ENCODE data around the gene EVI2A.
"Not testable (repeated sequence)": the region's sequence is repeated elsewhere in the genome, so short reads cannot be mapped to it uniquely, and the experiment has no call there.

The EVI2A gene

GRCh38 chr17:31321966-31322365 is 544 bp upstream of the EVI2A start:
- Histone ChIP-seq H3K4me1 (ENCODE audit: insufficient read depth, low read length) (peaks cover 10% of the 10 kb centered on the region; the same call in 1 of the 2 replicates), H3K9me3 (ENCODE audit: control insufficient read depth, insufficient read depth, low read length) (no peaks in the 10 kb centered on the region), H3K9ac (ENCODE audit: low read depth, low read length) (no peak overlapping the region), H3K36me3 (ENCODE audit: insufficient read depth, low read length) (no peaks in the 10 kb centered on the region)

GRCh38 chr17:31320791-31321190 is 631 bp downstream of the EVI2A start:
- Histone ChIP-seq H3K4me1 (ENCODE audit: insufficient read depth, low read length) (peaks cover 10% of the 10 kb centered on the region; the same call in 1 of the 2 replicates), H3K9me3 (ENCODE audit: control insufficient read depth, insufficient read depth, low read length) (no peaks in the 10 kb centered on the region), H3K9ac (ENCODE audit: low read depth, low read length) (no peak overlapping the region), H3K36me3 (ENCODE audit: insufficient read depth, low read length) (no peaks in the 10 kb centered on the region)

- peaks cover 10% of the 10 kb centered on the region; the same call in 1 of the 2 replicates for H3K4me1 ChIP-seq (ENCODE audit: insufficient read depth, low read length)
- H3K9ac ChIP-seq (ENCODE audit: low read depth, low read length), result no peak overlapping the region
Observed at GRCh38 chr17:31320241-31320640, 1.2 kb downstream of the EVI2A start.

GRCh38 chr17:31318851-31319661 is 2.4 kb downstream of the EVI2A start:
- no peak overlapping the region for H3K9ac ChIP-seq (ENCODE audit: low read depth, low read length)
- H3K4me1 ChIP-seq (ENCODE audit: insufficient read depth, low read length), result peaks cover 10% of the 10 kb centered on the region; the same call in 1 of the 2 replicates
- H3K9me3 ChIP-seq (ENCODE audit: control insufficient read depth, insufficient read depth, low read length), result no peaks in the 10 kb centered on the region
- no peaks in the 10 kb centered on the region for H3K36me3 ChIP-seq (ENCODE audit: insufficient read depth, low read length)

More at GRCh38 chr17:31320241-31320640, 1.2 kb downstream of the EVI2A start:
- no peaks in the 10 kb centered on the region for H3K9me3 ChIP-seq (ENCODE audit: control insufficient read depth, insufficient read depth, low read length)
- H3K36me3 ChIP-seq (ENCODE audit: insufficient read depth, low read length), result no peaks in the 10 kb centered on the region

GRCh38 chr17:31318298-31318801 is 3.1 kb downstream of the EVI2A start:
- no peaks in the 10 kb centered on the region for H3K9me3 ChIP-seq (ENCODE audit: control insufficient read depth, insufficient read depth, low read length)
- peaks cover 10% of the 10 kb centered on the region; the same call in 1 of the 2 replicates for H3K4me1 ChIP-seq (ENCODE audit: insufficient read depth, low read length)
- no peaks in the 10 kb centered on the region for H3K36me3 ChIP-seq (ENCODE audit: insufficient read depth, low read length)
- no peak overlapping the region for H3K9ac ChIP-seq (ENCODE audit: low read depth, low read length)

- Histone ChIP-seq H3K4me1 (ENCODE audit: insufficient read depth, low read length) (peaks cover 10% of the 10 kb centered on the region; the same call in 1 of the 2 replicates), H3K9me3 (ENCODE audit: control insufficient read depth, insufficient read depth, low read length) (no peaks in the 10 kb centered on the region), H3K36me3 (ENCODE audit: insufficient read depth, low read length) (no peaks in the 10 kb centered on the region), H3K9ac (ENCODE audit: low read depth, low read length) (no peak overlapping the region)
Observed at GRCh38 chr17:31314782-31315100, 6.7 kb downstream of the EVI2A start.

GRCh38 chr17:31313982-31314781 is 7.2 kb downstream of the EVI2A start, which contains the start of gene EVI2B:
TSS of gene EVI2B (minus strand) at chr17:31314054. CDS start at chr17:31305609, 8,445 bp downstream.
- peaks cover 10% of the 10 kb centered on the region; the same call in 1 of the 2 replicates for H3K4me1 ChIP-seq (ENCODE audit: insufficient read depth, low read length)
- no peaks in the 10 kb centered on the region for H3K36me3 ChIP-seq (ENCODE audit: insufficient read depth, low read length)
- no peaks in the 10 kb centered on the region for H3K9me3 ChIP-seq (ENCODE audit: control insufficient read depth, insufficient read depth, low read length)
- no peak within 1 kb of the TSS for H3K9ac ChIP-seq (ENCODE audit: low read depth, low read length)

GRCh38 chr17:31312223-31312622 is 9.2 kb downstream of the EVI2A start:
- H3K4me1 ChIP-seq (ENCODE audit: insufficient read depth, low read length); H3K9ac ChIP-seq (ENCODE audit: low read depth, low read length); H3K9me3 ChIP-seq (ENCODE audit: control insufficient read depth, insufficient read depth, low read length); H3K36me3 ChIP-seq (ENCODE audit: insufficient read depth, low read length): not testable (repeated sequence)

- Histone ChIP-seq H3K36me3 (ENCODE audit: insufficient read depth, low read length) (no peaks in the 10 kb centered on the region), H3K9ac (ENCODE audit: low read depth, low read length) (no peak overlapping the region), H3K4me1 (ENCODE audit: insufficient read depth, low read length) (no peaks in the 10 kb centered on the region), H3K9me3 (ENCODE audit: control insufficient read depth, insufficient read depth, low read length) (no peaks in the 10 kb centered on the region)
Observed at GRCh38 chr17:31311526-31311925, 9.9 kb downstream of the EVI2A start.

GRCh38 chr17:31310886-31311285 is 10.5 kb downstream of the EVI2A start:
- Histone ChIP-seq H3K4me1 (ENCODE audit: insufficient read depth, low read length) (no peaks in the 10 kb centered on the region), H3K9ac (ENCODE audit: low read depth, low read length) (no peak overlapping the region), H3K36me3 (ENCODE audit: insufficient read depth, low read length) (no peaks in the 10 kb centered on the region), H3K9me3 (ENCODE audit: control insufficient read depth, insufficient read depth, low read length) (no peaks in the 10 kb centered on the region)

GRCh38 chr17:31310260-31310659 is 11.2 kb downstream of the EVI2A start:
- Histone ChIP-seq H3K9me3 (ENCODE audit: control insufficient read depth, insufficient read depth, low read length) (no peaks in the 10 kb centered on the region), H3K4me1 (ENCODE audit: insufficient read depth, low read length) (no peaks in the 10 kb centered on the region), H3K36me3 (ENCODE audit: insufficient read depth, low read length) (no peaks in the 10 kb centered on the region), H3K9ac (ENCODE audit: low read depth, low read length) (no peak overlapping the region)

- H3K9ac ChIP-seq (ENCODE audit: low read depth, low read length), result no peak overlapping the region
- no peaks in the 10 kb centered on the region for H3K9me3 ChIP-seq (ENCODE audit: control insufficient read depth, insufficient read depth, low read length)
- no peaks in the 10 kb centered on the region for H3K36me3 ChIP-seq (ENCODE audit: insufficient read depth, low read length)
- no peaks in the 10 kb centered on the region for H3K4me1 ChIP-seq (ENCODE audit: insufficient read depth, low read length)
Observed at GRCh38 chr17:31309556-31309955, 11.9 kb downstream of the EVI2A start.

GRCh38 chr17:31308372-31309334 is 12.8 kb downstream of the EVI2A start:
- H3K36me3 ChIP-seq (ENCODE audit: insufficient read depth, low read length), result no peaks in the 10 kb centered on the region
- H3K9ac ChIP-seq (ENCODE audit: low read depth, low read length), result no peak overlapping the region
- no peaks in the 10 kb centered on the region for H3K9me3 ChIP-seq (ENCODE audit: control insufficient read depth, insufficient read depth, low read length)
- H3K4me1 ChIP-seq (ENCODE audit: insufficient read depth, low read length), result no peaks in the 10 kb centered on the region

GRCh38 chr17:31307640-31308039 is 13.8 kb downstream of the EVI2A start:
- no peak overlapping the region for H3K9ac ChIP-seq (ENCODE audit: low read depth, low read length)
- H3K4me1 ChIP-seq (ENCODE audit: insufficient read depth, low read length), result no peaks in the 10 kb centered on the region
- H3K36me3 ChIP-seq (ENCODE audit: insufficient read depth, low read length), result no peaks in the 10 kb centered on the region
- 0 out of 2 replicates have a peak, but pooled peaks cover 3% of the 10 kb centered on the region for H3K9me3 ChIP-seq (ENCODE audit: control insufficient read depth, insufficient read depth, low read length)
